SU-DHL-6 (cell line): Measurements from ENCODE around the gene YY1.
"Not testable (repeated sequence)": the region's sequence is repeated elsewhere in the genome, so short reads cannot be mapped to it uniquely, and the experiment has no call there.

Experiments used
- H2AFZ ChIP-seq: fragments of 200-600 bp; sonication (generic); 2 replicates; pipeline ENCODE4 v1.6.1; 2014; ENCODE audit warnings: low read depth, mild to moderate bottlenecking, moderate library complexity, mixed read lengths, antibody characterized with exemption, low read length; ENCODE audit not compliant: severe bottlenecking
- H3F3A ChIP-seq: fragments of 200-600 bp; shearing (Covaris generic); 2 replicates; pipeline ENCODE4 v1.6.0; 2016; ENCODE audit warnings: antibody characterized with exemption, mild to moderate bottlenecking; ENCODE audit not compliant: insufficient read depth
- H3K27ac ChIP-seq: fragments of 200-600 bp; sonication (generic); 2 replicates; pipeline ENCODE4 v1.5.1; 2016; ENCODE audit warnings: low read depth, mild to moderate bottlenecking, low read length, moderate library complexity, mixed read lengths
- H3K27me3 ChIP-seq: fragments of 200-600 bp; sonication (generic), shearing (Covaris generic); 2 replicates; pipeline ENCODE4 v1.6.0; 2014; ENCODE audit warnings: mild to moderate bottlenecking, low read length
- H3K36me3 ChIP-seq: fragments of 200-600 bp; sonication (generic); 2 replicates; pipeline ENCODE4 v1.6.1; 2014; ENCODE audit warnings: mild to moderate bottlenecking, low read length, mixed read lengths
- H3K4me2 ChIP-seq: fragments of 300-600, 200-600 bp; shearing (Covaris generic), sonication (generic); 2 replicates; pipeline ENCODE4 v1.6.0; 2014; ENCODE audit warnings: low read length, low read depth, mild to moderate bottlenecking; ENCODE audit not compliant: poor library complexity, severe bottlenecking
- H3K4me3 ChIP-seq: fragments of 200-600 bp; sonication (generic); 2 replicates; pipeline ENCODE4 v1.5.1; 2014; ENCODE audit warnings: antibody characterized with exemption, low read length, mild to moderate bottlenecking, mixed read lengths; ENCODE audit not compliant: insufficient read depth, poor library complexity, severe bottlenecking
- H3K79me2 ChIP-seq: fragments of 200-600 bp; sonication (generic); 2 replicates; pipeline ENCODE4 v1.6.1; 2014; ENCODE audit warnings: mild to moderate bottlenecking, low read length, moderate library complexity; ENCODE audit not compliant: insufficient read depth
- H3K9ac ChIP-seq: fragments of 200-600 bp; sonication (generic); 2 replicates; pipeline ENCODE4 v1.7.0; 2014; ENCODE audit warnings: mild to moderate bottlenecking, low read length
- H3K9me2 ChIP-seq: fragments of 200-600 bp; sonication (generic); replicated peaks from 2 replicates; pipeline ENCODE4 v1.6.1; 2014; ENCODE audit warnings: low read length; ENCODE audit not compliant: insufficient read depth
- H3K9me3 ChIP-seq: fragments of 200-600 bp; sonication (generic); 2 replicates; pipeline ENCODE4 v1.6.1; 2014; ENCODE audit warnings: low read length, mixed read lengths; ENCODE audit not compliant: insufficient read depth
- H4K20me1 ChIP-seq: fragments of 200-600 bp; sonication (generic); 2 replicates; pipeline ENCODE4 v1.6.1; 2014; ENCODE audit warnings: low read depth, mild to moderate bottlenecking, antibody characterized with exemption, low read length, moderate library complexity, mixed read lengths
- EZH2phosphoT487 ChIP-seq: fragments of 200-600 bp; sonication (generic), shearing (Covaris generic); conservative IDR thresholded peaks from 2 replicates; pipeline ENCODE4 v1.6.1; 2018; ENCODE audit warnings: mild to moderate bottlenecking, antibody characterized with exemption, low read length, moderate library complexity, mixed read lengths
- TF ChIP-seq, protein P1 (sequence below): fragments of 200-600 bp; sonication (generic); IDR thresholded peaks from one replicate; pipeline ENCODE4 v1.5.1; 2017; ENCODE audit warnings: antibody characterized with exemption, mild to moderate bottlenecking, low read length, moderate library complexity; ENCODE audit not compliant: insufficient read depth, poor library complexity, severe bottlenecking

YY1 gene

DNA sequence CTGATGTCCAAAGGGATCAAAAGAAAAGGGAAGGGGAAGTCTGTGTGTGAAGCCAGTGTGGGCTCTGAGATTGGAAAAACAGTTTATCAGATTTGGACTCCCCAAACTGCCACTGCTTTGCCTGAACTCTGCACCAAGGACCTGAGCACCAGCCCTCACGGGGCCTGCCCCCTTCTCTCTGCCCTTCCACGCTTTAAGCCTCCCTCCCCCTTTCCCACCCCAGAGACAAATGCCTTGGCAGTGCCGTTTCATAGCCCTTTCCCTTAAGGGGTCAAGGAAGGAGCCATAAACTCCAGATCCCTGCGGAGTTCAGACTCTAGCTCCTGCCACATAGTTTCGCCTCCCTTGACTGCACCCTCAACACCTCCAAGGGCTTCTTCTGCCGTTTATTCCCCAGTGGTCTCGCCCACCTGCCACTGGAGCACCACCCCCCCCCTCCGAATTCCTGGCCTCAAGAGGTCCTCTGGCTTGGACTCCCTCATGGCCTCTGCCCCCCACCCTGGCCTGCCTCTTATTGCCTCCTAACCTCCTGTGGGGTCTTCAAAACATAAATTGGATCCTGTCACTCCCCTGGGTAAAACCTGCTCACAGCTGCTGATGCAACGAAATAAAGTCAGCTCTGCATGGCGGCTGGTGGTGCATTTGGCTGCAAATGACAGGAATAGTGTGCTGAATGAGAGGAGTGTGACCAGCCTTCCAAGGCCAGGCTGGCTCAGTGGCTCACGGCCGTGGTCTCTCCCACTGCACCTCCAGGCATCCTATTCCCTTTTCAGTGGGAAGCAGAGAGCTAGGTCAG lies 48.5 kb downstream of the YY1 start:
- no peaks in the 10 kb centered on the region for H3K9me2 ChIP-seq
- no peaks in the 10 kb centered on the region for H3K9me3 ChIP-seq
- no peaks in the 10 kb centered on the region for H3K36me3 ChIP-seq
- no peak for TF ChIP-seq EZH2phosphoT487
- TF ChIP-seq, protein P1, sequence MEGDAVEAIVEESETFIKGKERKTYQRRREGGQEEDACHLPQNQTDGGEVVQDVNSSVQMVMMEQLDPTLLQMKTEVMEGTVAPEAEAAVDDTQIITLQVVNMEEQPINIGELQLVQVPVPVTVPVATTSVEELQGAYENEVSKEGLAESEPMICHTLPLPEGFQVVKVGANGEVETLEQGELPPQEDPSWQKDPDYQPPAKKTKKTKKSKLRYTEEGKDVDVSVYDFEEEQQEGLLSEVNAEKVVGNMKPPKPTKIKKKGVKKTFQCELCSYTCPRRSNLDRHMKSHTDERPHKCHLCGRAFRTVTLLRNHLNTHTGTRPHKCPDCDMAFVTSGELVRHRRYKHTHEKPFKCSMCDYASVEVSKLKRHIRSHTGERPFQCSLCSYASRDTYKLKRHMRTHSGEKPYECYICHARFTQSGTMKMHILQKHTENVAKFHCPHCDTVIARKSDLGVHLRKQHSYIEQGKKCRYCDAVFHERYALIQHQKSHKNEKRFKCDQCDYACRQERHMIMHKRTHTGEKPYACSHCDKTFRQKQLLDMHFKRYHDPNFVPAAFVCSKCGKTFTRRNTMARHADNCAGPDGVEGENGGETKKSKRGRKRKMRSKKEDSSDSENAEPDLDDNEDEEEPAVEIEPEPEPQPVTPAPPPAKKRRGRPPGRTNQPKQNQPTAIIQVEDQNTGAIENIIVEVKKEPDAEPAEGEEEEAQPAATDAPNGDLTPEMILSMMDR, result no peak
- H4K20me1 ChIP-seq, result no peaks in the 10 kb centered on the region
- no peaks in the 10 kb centered on the region for H3K27me3 ChIP-seq
- no peaks in the 10 kb centered on the region for H3K79me2 ChIP-seq
- H3K9ac ChIP-seq, result no peak overlapping the region
- peaks cover 16% of the 10 kb centered on the region for H3F3A ChIP-seq
- H3K4me2 ChIP-seq, result no peak overlapping the region
- H3K27ac ChIP-seq, result no peak overlapping the region
- H3K4me3 ChIP-seq, result no peak overlapping the region
- H2AFZ ChIP-seq, result no peak overlapping the region

DNA sequence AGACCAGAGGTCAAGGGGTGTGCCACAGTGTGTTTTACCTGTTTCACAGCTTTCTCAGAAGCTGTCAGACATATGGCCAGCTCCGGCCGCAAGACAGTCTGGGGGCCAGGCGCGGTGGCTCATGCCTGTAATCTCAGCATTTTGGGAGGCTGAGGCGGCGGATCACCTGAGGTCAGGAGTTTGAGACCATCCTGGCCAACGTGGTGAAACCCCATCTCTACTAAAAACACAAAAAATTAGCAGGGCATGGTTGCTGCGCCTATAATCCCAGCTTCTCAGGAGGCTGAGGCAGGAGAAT lies 49.0 kb downstream of the YY1 start:
- not testable (repeated sequence) for H3K27ac ChIP-seq, H2AFZ ChIP-seq, H3K4me3 ChIP-seq, H3K9me2 ChIP-seq, H4K20me1 ChIP-seq, H3K9me3 ChIP-seq, H3K27me3 ChIP-seq, H3K36me3 ChIP-seq, H3K9ac ChIP-seq, H3K4me2 ChIP-seq, H3K79me2 ChIP-seq
- peaks cover 11% of the 10 kb centered on the region; the same call in 1 of the 2 replicates for H3F3A ChIP-seq

DNA sequence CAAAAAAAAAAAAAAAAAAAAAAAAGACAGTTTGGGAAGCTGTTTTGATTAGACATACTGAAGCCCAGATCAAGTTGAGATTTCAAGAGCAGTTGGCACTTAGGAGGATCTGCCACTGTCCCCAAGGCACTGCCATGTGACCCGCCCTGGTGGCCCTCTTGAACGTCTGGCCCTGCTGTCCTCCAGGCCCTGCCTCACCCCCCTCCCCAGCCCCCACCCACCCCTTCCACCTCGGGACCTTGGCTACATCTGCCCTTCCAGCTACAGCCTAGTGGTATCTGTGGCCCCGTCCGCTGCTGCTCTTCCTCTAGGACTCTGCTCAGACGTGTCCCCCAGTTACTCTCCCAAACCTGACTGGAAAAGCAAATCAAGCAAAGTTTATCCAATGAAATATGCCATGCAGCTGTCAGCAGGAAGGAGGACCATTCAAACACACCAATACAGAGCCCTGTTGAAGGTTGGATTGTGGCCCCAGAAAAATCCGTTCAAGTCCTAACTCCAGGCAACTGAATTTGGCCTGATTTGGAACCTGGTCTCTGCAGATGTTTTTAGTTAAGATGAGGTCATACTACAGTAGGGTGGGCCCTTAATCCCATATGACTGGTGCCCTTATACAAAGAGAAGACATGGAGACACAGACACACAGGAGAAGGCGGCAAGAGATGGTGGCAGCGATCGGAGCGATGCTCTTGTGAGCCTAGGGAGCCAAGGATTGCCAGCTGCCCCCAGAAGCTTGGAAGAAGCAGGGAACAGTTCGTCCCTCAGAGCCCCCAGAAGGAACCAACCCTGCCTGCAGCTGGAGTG lies 49.6 kb downstream of the YY1 start:
- no peak overlapping the region for H3K27ac ChIP-seq

More for the DNA sequence above, 49.6 kb downstream of the YY1 start:
- no peaks in the 10 kb centered on the region for H3K27me3 ChIP-seq
- H4K20me1 ChIP-seq, result no peaks in the 10 kb centered on the region
- H3K36me3 ChIP-seq, result no peaks in the 10 kb centered on the region
- H3K9me2 ChIP-seq, result no peaks in the 10 kb centered on the region
- no peaks in the 10 kb centered on the region for H3K79me2 ChIP-seq
- no peak overlapping the region for H3K4me2 ChIP-seq
- no peaks in the 10 kb centered on the region for H3K9me3 ChIP-seq
- 0 out of 2 replicates have a peak, but pooled peaks cover 4% of the 10 kb centered on the region for H3F3A ChIP-seq
- TF ChIP-seq EZH2phosphoT487, result no peak
- TF ChIP-seq, protein P1, result no peak
- H3K9ac ChIP-seq, result no peak overlapping the region
- no peak overlapping the region for H3K4me3 ChIP-seq
- no peak overlapping the region for H2AFZ ChIP-seq
